ENCODE results near the gene ZFP3. TPM values are rescaled to one million over a fixed set of nuclear protein-coding genes. Genes with fewer than 3 reads are reported as not detected.

Gene ZFP3
- total and polyA plus RNA-seq, 2 experiments from 2014 or later, result 0.55 to 1.6 TPM

DNA sequence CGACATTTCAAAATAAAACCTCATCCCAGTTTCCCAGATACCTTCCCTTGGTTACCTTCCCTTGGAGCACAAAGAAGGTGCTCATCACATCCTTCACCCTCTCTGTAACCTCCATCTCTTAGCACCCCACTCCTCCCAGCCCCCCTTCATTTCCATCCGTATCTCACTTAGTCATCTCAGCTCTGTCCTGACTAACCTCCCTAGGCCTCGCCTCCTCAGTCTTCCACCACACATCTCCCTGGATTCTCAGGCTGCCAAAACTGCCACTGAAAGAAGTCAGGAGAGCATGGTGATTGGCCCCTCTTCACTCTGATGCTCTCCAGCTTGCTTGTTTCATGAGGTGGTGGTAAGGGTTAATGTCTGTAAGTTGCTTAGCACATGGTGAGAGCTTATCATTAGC, 2.3 kb downstream of the ZFP3 start:
- Mint-ChIP-seq H3K27me3 (ENCODE audit: insufficient read depth, low read depth, poor library complexity) (peaks cover 19% of the 10 kb centered on the region), H3K9me3 (peaks cover 55% of the 10 kb centered on the region), H3K4me1 (peaks cover 5% of the 10 kb centered on the region; the same call in 2 of the 3 replicates), H3K36me3 (ENCODE audit: low read depth) (peaks cover 15% of the 10 kb centered on the region; the same call in 2 of the 3 replicates), H3K4me3 (no peak overlapping the region; the same call in 2 of the 3 replicates), H3K27ac (no peak overlapping the region)
- ATAC-seq (no peak), DNase-seq (ENCODE audit: low spot score) (no peak)
- TF ChIP-seq POLR2AphosphoS5 (IDR thresholded peaks at IDR 0.05; ENCODE audit: low read depth), result no peak
- TF ChIP-seq, protein P1, sequence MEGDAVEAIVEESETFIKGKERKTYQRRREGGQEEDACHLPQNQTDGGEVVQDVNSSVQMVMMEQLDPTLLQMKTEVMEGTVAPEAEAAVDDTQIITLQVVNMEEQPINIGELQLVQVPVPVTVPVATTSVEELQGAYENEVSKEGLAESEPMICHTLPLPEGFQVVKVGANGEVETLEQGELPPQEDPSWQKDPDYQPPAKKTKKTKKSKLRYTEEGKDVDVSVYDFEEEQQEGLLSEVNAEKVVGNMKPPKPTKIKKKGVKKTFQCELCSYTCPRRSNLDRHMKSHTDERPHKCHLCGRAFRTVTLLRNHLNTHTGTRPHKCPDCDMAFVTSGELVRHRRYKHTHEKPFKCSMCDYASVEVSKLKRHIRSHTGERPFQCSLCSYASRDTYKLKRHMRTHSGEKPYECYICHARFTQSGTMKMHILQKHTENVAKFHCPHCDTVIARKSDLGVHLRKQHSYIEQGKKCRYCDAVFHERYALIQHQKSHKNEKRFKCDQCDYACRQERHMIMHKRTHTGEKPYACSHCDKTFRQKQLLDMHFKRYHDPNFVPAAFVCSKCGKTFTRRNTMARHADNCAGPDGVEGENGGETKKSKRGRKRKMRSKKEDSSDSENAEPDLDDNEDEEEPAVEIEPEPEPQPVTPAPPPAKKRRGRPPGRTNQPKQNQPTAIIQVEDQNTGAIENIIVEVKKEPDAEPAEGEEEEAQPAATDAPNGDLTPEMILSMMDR (conservative IDR thresholded peaks at IDR 0.05; ENCODE audit: low read depth in 2 of 2), result no peak
- TF ChIP-seq NANOG (IDR thresholded peaks at IDR 0.05; ENCODE audit: borderline replicate concordance), result no peak
- no peak for TF ChIP-seq CREB1 (CRISPR knock-in tag; IDR thresholded peaks at IDR 0.05; ENCODE audit: low read depth)
- no peak for TF ChIP-seq ZNF331 (CRISPR knock-in tag; IDR thresholded peaks at IDR 0.05; ENCODE audit: low read depth)
- TF ChIP-seq EZH2 (IDR thresholded peaks at IDR 0.05; ENCODE audit: low read depth, unreplicated experiment), result no peak
- TF ChIP-seq, protein P2, sequence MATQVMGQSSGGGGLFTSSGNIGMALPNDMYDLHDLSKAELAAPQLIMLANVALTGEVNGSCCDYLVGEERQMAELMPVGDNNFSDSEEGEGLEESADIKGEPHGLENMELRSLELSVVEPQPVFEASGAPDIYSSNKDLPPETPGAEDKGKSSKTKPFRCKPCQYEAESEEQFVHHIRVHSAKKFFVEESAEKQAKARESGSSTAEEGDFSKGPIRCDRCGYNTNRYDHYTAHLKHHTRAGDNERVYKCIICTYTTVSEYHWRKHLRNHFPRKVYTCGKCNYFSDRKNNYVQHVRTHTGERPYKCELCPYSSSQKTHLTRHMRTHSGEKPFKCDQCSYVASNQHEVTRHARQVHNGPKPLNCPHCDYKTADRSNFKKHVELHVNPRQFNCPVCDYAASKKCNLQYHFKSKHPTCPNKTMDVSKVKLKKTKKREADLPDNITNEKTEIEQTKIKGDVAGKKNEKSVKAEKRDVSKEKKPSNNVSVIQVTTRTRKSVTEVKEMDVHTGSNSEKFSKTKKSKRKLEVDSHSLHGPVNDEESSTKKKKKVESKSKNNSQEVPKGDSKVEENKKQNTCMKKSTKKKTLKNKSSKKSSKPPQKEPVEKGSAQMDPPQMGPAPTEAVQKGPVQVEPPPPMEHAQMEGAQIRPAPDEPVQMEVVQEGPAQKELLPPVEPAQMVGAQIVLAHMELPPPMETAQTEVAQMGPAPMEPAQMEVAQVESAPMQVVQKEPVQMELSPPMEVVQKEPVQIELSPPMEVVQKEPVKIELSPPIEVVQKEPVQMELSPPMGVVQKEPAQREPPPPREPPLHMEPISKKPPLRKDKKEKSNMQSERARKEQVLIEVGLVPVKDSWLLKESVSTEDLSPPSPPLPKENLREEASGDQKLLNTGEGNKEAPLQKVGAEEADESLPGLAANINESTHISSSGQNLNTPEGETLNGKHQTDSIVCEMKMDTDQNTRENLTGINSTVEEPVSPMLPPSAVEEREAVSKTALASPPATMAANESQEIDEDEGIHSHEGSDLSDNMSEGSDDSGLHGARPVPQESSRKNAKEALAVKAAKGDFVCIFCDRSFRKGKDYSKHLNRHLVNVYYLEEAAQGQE (IDR thresholded peaks at IDR 0.05; ENCODE audit: unreplicated experiment), result no peak
- no peak for TF ChIP-seq STAT1 (IDR thresholded peaks at IDR 0.05; ENCODE audit: unreplicated experiment)
- TF ChIP-seq EZH2phosphoT487 (IDR thresholded peaks at IDR 0.05; ENCODE audit: unreplicated experiment), result no peak
- no peak for TF ChIP-seq ETS1 (IDR thresholded peaks at IDR 0.05)
- TF ChIP-seq JUNB (IDR thresholded peaks at IDR 0.05; ENCODE audit: unreplicated experiment), result no peak
- TF ChIP-seq ZNF462 (CRISPR knock-in tag; IDR thresholded peaks at IDR 0.05), result no peak
- no peak for TF ChIP-seq ZNF114 (CRISPR knock-in tag; IDR thresholded peaks at IDR 0.05)
- Histone ChIP-seq H3K79me2 (replicated peaks; ENCODE audit: insufficient read depth) (peaks cover 5% of the 10 kb centered on the region; the same call in 1 of the 2 replicates), H3K4me1 (ENCODE audit: insufficient read depth) (peaks cover 2% of the 10 kb centered on the region; the same call in 1 of the 2 replicates), H3K4me3 (no peak overlapping the region), H3K9me2 (ENCODE audit: insufficient read depth) (peaks cover 6% of the 10 kb centered on the region; the same call in 1 of the 2 replicates), H3K36me3 (ENCODE audit: insufficient read depth) (no peaks in the 10 kb centered on the region), H3K27ac (ENCODE audit: low read depth) (no peak overlapping the region), H3K4me2 (no peak overlapping the region), H3K27me3 (ENCODE audit: insufficient read depth) (peaks cover 7% of the 10 kb centered on the region; the same call in 1 of the 2 replicates), H2AFZ (no peak overlapping the region), H3F3A (replicated peaks; ENCODE audit: low read depth) (0 out of 2 replicates have a peak, but pooled peaks cover 5% of the 10 kb centered on the region), H4K20me1 (replicated peaks; ENCODE audit: insufficient read depth) (no peaks in the 10 kb centered on the region)

Measured in GM23338 (cell line).